ENCODE data around the gene CNDP1.

- TF ChIP-seq CTCF (IDR thresholded peaks at IDR 0.05; ENCODE audit: insufficient read depth, low read depth, low read length) (no peak), EZH2 (IDR thresholded peaks at IDR 0.05; ENCODE audit: insufficient read depth, low read length) (no peak)
These were observed 16.6 kb downstream of the CNDP1 start for GRCh38 chr18:74550886-74551285.
